ENCODE results near the gene DCT. TPM values are rescaled to one million over a fixed set of nuclear protein-coding genes. Genes with fewer than 3 reads are reported as not detected.

Gene DCT
- total and polyA plus RNA-seq, 2 of the 8 experiments (the other 6 are each of a cell fraction or from before 2014, with no cell fraction given) = 0.02 TPM; not detected in 1

- ChIA-PET CTCF (ENCODE audit: partially characterized antibody) (interaction anchor here (1.2 kb wide), 2 partner anchors 30 to 162 kb away, joined by 4 read pairs; no protein-coding TSS in a partner anchor), POLR2A (ENCODE audit: partially characterized antibody) (no interaction called here)
- Histone ChIP-seq H3K36me3 (ENCODE audit: control insufficient read depth in 2 of 4, insufficient read depth in 4 of 4, low read length in 3 of 4) (no peaks in the 10 kb centered on the region), H3K14ac (ENCODE audit: insufficient read length) (no peak overlapping the region), H3K79me2 (ENCODE audit: control insufficient read depth in 1 of 2, insufficient read depth in 2 of 2, low read length in 2 of 2) (no peaks in the 10 kb centered on the region), H3K56ac (replicated peaks; ENCODE audit: insufficient read length, low read depth, low read length) (no peak overlapping the region), H3K79me1 (ENCODE audit: low read depth, low read length) (no peaks in the 10 kb centered on the region), H2AFZ (ENCODE audit: low read length) (no peak overlapping the region), H3K9ac (replicated peaks in 1 of 4; ENCODE audit: extremely low read depth in 1 of 4, low read depth in 3 of 4, low read length in 3 of 4) (no peak overlapping the region), H2BK12ac (ENCODE audit: low read depth, low read length) (no peak overlapping the region), H3K9me3 (ENCODE audit: insufficient read depth in 2 of 2, low read depth in 1 of 2, low read length in 1 of 2) (no peaks in the 10 kb centered on the region), H4K20me1 (replicated peaks in 1 of 2; ENCODE audit: control insufficient read depth in 1 of 2, insufficient read depth in 2 of 2, low read length in 2 of 2) (no peaks in the 10 kb centered on the region), H3K4ac (replicated peaks; ENCODE audit: insufficient read length, low read depth, low read length) (no peak overlapping the region), H3K23me2 (ENCODE audit: low read depth, low read length) (no peaks in the 10 kb centered on the region), H3K4me2 (ENCODE audit: insufficient read depth in 1 of 2, low read depth in 2 of 2, low read length in 2 of 2) (no peak overlapping the region), H3K23ac (ENCODE audit: insufficient read length) (no peak overlapping the region), H2AK5ac (ENCODE audit: low read depth, low read length) (no peak overlapping the region), H3K4me3 (ENCODE audit: extremely low read depth in 1 of 4, insufficient read depth in 2 of 4, low read depth in 3 of 4, low read length in 4 of 4) (no peak overlapping the region), H3K18ac (ENCODE audit: extremely low read depth, low read length) (no peak overlapping the region), H4K91ac (replicated peaks; ENCODE audit: insufficient read length, low read length) (no peak overlapping the region), H4K5ac (ENCODE audit: insufficient read length, low read depth, low read length) (no peak overlapping the region), H3K27me3 (replicated peaks in 1 of 4; ENCODE audit: control insufficient read depth in 3 of 4, extremely low read depth in 1 of 4, insufficient read depth in 3 of 4, low read length in 3 of 4) (no peaks in the 10 kb centered on the region), H3K27ac (ENCODE audit: low read depth, low read length) (no peak overlapping the region), H4K8ac (ENCODE audit: extremely low read depth, insufficient read depth, low read length) (no peak overlapping the region), H2BK5ac (ENCODE audit: low read depth, low read length) (no peak overlapping the region), H2BK15ac (ENCODE audit: low read length) (no peak overlapping the region), H3K4me1 (replicated peaks in 1 of 4; ENCODE audit: control insufficient read depth in 3 of 4, insufficient read depth in 4 of 4, low read length in 3 of 4) (no peaks in the 10 kb centered on the region), H2BK20ac (ENCODE audit: low read length) (no peak overlapping the region), H2BK120ac (replicated peaks; ENCODE audit: low read depth, low read length) (no peak overlapping the region)
- no peak for TF ChIP-seq ZNF274 (IDR thresholded peaks at IDR 0.05; ENCODE audit: borderline replicate concordance, extremely low read depth, low read length)
- no peak for TF ChIP-seq KDM5A (IDR thresholded peaks at IDR 0.05; ENCODE audit: low read length)
- no peak for TF ChIP-seq BACH1 (IDR thresholded peaks at IDR 0.05; ENCODE audit: low read length)
- TF ChIP-seq RAD21 (IDR thresholded peaks at IDR 0.05 in 1 of 2, conservative IDR thresholded peaks at IDR 0.05 in 1 of 2; ENCODE audit: low read depth in 2 of 2, low read length in 2 of 2) = no peak
- no peak for TF ChIP-seq HDAC2 (IDR thresholded peaks at IDR 0.05; ENCODE audit: borderline replicate concordance in 1 of 2, low read depth in 2 of 2, low read length in 2 of 2)
- TF ChIP-seq KDM1A (IDR thresholded peaks at IDR 0.05; ENCODE audit: borderline replicate concordance, low read length) = no peak
- WGBS, 2 experiments (ENCODE audit: extremely low coverage in 1 of 2, insufficient coverage in 1 of 2, insufficient read length in 1 of 2, insufficient replicate concordance in 2 of 2, low coverage in 1 of 2, low lambda C conversion rate in 2 of 2, missing lambda C conversion rate in 1 of 2) = 85% methylated on average over 2 of the region's 2 CpGs; no CpG with 5 or more reads in 1 of the 2 experiments
- FAIRE-seq (no peak), DNase-seq (ENCODE audit: low read depth in 1 of 2, low spot score in 2 of 2) (no peak)
These were observed 24.1 kb downstream of the DCT start for GRCh38 chr13:94455414-94455813.

Data from H1 (cell line).